Measurements from ENCODE around the gene SEC24B.

The SEC24B gene

GRCh38 chr4:109433205-109434006 lies at the start of gene SEC24B:
Gene SEC24B, plus strand, starts transcription at chr4:109433815. Its CDS starts 55 bp downstream, at chr4:109433870.
- DNase-seq: peak; percentile 77

GRCh38 chr4:109383823-109384222 lies 49.8 kb upstream of the SEC24B start:
- DNase-seq: no peak

GRCh38 chr4:109385260-109385659 lies 48.4 kb upstream of the SEC24B start:
- DNase-seq: no peak

GRCh38 chr4:109389369-109390114 lies 44.1 kb upstream of the SEC24B start:
- peak; percentile 10 for DNase-seq

GRCh38 chr4:109390115-109390768 lies 43.4 kb upstream of the SEC24B start:
- DNase-seq: no peak

- no peak for DNase-seq
Observed at GRCh38 chr4:109395694-109396093, 37.9 kb upstream of the SEC24B start.

GRCh38 chr4:109398928-109399327 lies 34.7 kb upstream of the SEC24B start:
- DNase-seq: no peak

GRCh38 chr4:109406337-109406931 lies 27.2 kb upstream of the SEC24B start:
- DNase-seq: peak; percentile 72

- no peak for DNase-seq
Observed at GRCh38 chr4:109407027-109407737, 26.4 kb upstream of the SEC24B start.

GRCh38 chr4:109408711-109409110 lies 24.9 kb upstream of the SEC24B start:
- no peak for DNase-seq

- DNase-seq: no peak
Observed at GRCh38 chr4:109410226-109410625, 23.4 kb upstream of the SEC24B start.

- DNase-seq: no peak
Observed at GRCh38 chr4:109410776-109411175, 22.8 kb upstream of the SEC24B start.

GRCh38 chr4:109411964-109412363 lies 21.7 kb upstream of the SEC24B start:
- DNase-seq: no peak

- DNase-seq: no peak
Observed at GRCh38 chr4:109412776-109413175, 20.8 kb upstream of the SEC24B start.

- DNase-seq: peak; percentile 64
Observed at GRCh38 chr4:109414938-109415337, 18.7 kb upstream of the SEC24B start.

GRCh38 chr4:109418588-109418987 lies 15.0 kb upstream of the SEC24B start:
- no peak for DNase-seq

GRCh38 chr4:109419679-109420078 lies 13.9 kb upstream of the SEC24B start:
- no peak for DNase-seq

- no peak for DNase-seq
Observed at GRCh38 chr4:109424093-109424841, 9.3 kb upstream of the SEC24B start.

GRCh38 chr4:109425405-109425804 lies 8.2 kb upstream of the SEC24B start:
- no peak for DNase-seq

GRCh38 chr4:109429545-109429944 lies 4.1 kb upstream of the SEC24B start:
- DNase-seq: no peak

- DNase-seq: no peak
Observed at GRCh38 chr4:109432203-109432602, 1.4 kb upstream of the SEC24B start.

- DNase-seq: peak; percentile 82
Observed at GRCh38 chr4:109432696-109433095, 919 bp upstream of the SEC24B start.

All from fibroblast of upper back skin (primary cell).